WTC11 (cell line): Measurements from ENCODE around the gene NONO. TPM values are rescaled to one million over a fixed set of nuclear protein-coding genes. Genes with fewer than 3 reads are reported as not detected.

Experiments
- ATAC-seq: fragments of 200-7000 bp; cut with Tn5 transposase; 2 replicates; pipeline ENCODE4 v1.10.0; 2021; ENCODE audit warnings: mild to moderate bottlenecking, moderate library complexity
- CTCF ChIA-PET: fragments of 300-600 bp; sonication (Branson Sonifier 250); formaldehyde crosslinking; loops from one replicate; lab custom pipeline; 2021; ENCODE audit warnings: antibody characterized with exemption; lab: Charles Lee
- POLR2A ChIA-PET: fragments of 350-600 bp; sonication (Branson Sonifier 250); formaldehyde crosslinking; loops from one replicate; lab custom pipeline; 2021; ENCODE audit warnings: antibody characterized with exemption; lab: Charles Lee
- DNase-seq: peaks from one replicate; pipeline ENCODE4 v3.0.0; 2021; ENCODE audit warnings: low spot score
- H3K27ac Mint-ChIP-seq: 2 replicates; pipeline ENCODE4 v1.8.0; 2021; ENCODE audit warnings: mixed read lengths
- H3K27me3 Mint-ChIP-seq: 2 replicates; pipeline ENCODE4 v1.8.0; 2021; ENCODE audit warnings: low read depth, mild to moderate bottlenecking, moderate library complexity, mixed read lengths
- H3K36me3 Mint-ChIP-seq: 2 replicates; pipeline ENCODE4 v1.8.0; 2021; ENCODE audit warnings: mixed read lengths
- H3K4me1 Mint-ChIP-seq: 2 replicates; pipeline ENCODE4 v1.8.0; 2022; ENCODE audit warnings: mixed read lengths
- H3K4me3 Mint-ChIP-seq: 2 replicates; pipeline ENCODE4 v1.8.0; 2021; ENCODE audit warnings: mild to moderate bottlenecking, moderate library complexity, mixed read lengths
- H3K9me3 Mint-ChIP-seq: 2 replicates; pipeline ENCODE4 v1.8.0; 2021; ENCODE audit warnings: mixed read lengths
- CBFB ChIP-seq: sonication (generic); formaldehyde crosslinking; IDR thresholded peaks from 2 replicates; pipeline ENCODE4 v1.8.1; 2022; ENCODE audit warnings: mild to moderate bottlenecking, low read depth, missing genetic modification reagents
- FOXP4 ChIP-seq: sonication (generic); formaldehyde crosslinking; IDR thresholded peaks from 2 replicates; pipeline ENCODE4 v1.8.0; 2022; ENCODE audit warnings: mild to moderate bottlenecking, missing genetic modification reagents
- GABPB1 ChIP-seq: sonication (generic); formaldehyde crosslinking; IDR thresholded peaks from 2 replicates; pipeline ENCODE4 v1.8.1; 2023; ENCODE audit warnings: mild to moderate bottlenecking, missing genetic modification reagents
- MYBL2 ChIP-seq: sonication (generic); formaldehyde crosslinking; IDR thresholded peaks from 2 replicates; pipeline ENCODE4 v1.8.1; 2023; ENCODE audit warnings: mild to moderate bottlenecking, moderate library complexity, missing genetic modification reagents
- NFE2L1 ChIP-seq: sonication (generic); formaldehyde crosslinking; IDR thresholded peaks from 2 replicates; pipeline ENCODE4 v1.8.1; 2023; ENCODE audit warnings: missing genetic modification reagents
- NR3C1 ChIP-seq: sonication (generic); formaldehyde crosslinking; conservative IDR thresholded peaks from 2 replicates; pipeline ENCODE4 v1.8.1; 2023; ENCODE audit warnings: low read depth, mild to moderate bottlenecking, missing genetic modification reagents
- RELA ChIP-seq: sonication (generic); formaldehyde crosslinking; IDR thresholded peaks from 2 replicates; pipeline ENCODE4 v1.8.1; 2022; ENCODE audit warnings: missing genetic modification reagents, mild to moderate bottlenecking, borderline replicate concordance
- SMAD3 ChIP-seq: sonication (generic); formaldehyde crosslinking; IDR thresholded peaks from 2 replicates; pipeline ENCODE4 v1.8.0; 2022; ENCODE audit warnings: missing genetic modification reagents, mild to moderate bottlenecking, borderline replicate concordance
- SMAD4 ChIP-seq: sonication (generic); formaldehyde crosslinking; IDR thresholded peaks from 2 replicates; pipeline ENCODE4 v1.8.0; 2022; ENCODE audit warnings: mild to moderate bottlenecking, missing genetic modification reagents
- TCF7 ChIP-seq: sonication (generic); formaldehyde crosslinking; IDR thresholded peaks from 2 replicates; pipeline ENCODE4 v1.8.0; 2022; ENCODE audit warnings: mild to moderate bottlenecking, low read depth, missing genetic modification reagents, moderate library complexity
- USF1 ChIP-seq: sonication (generic); formaldehyde crosslinking; IDR thresholded peaks from 2 replicates; pipeline ENCODE4 v1.8.0; 2022; ENCODE audit warnings: mild to moderate bottlenecking, missing genetic modification reagents
- ZNF138 ChIP-seq: sonication (generic); formaldehyde crosslinking; conservative IDR thresholded peaks from 2 replicates; pipeline ENCODE4 v1.8.1; 2022; ENCODE audit warnings: mild to moderate bottlenecking, moderate library complexity, missing genetic modification reagents
- ZNF263 ChIP-seq: sonication (generic); formaldehyde crosslinking; IDR thresholded peaks from 2 replicates; pipeline ENCODE4 v1.8.1; 2022; ENCODE audit warnings: low read depth, mild to moderate bottlenecking, moderate library complexity, missing genetic modification reagents
- ZNF317 ChIP-seq: sonication (generic); formaldehyde crosslinking; IDR thresholded peaks from 2 replicates; pipeline ENCODE4 v1.8.1; 2023; ENCODE audit warnings: low read depth, mild to moderate bottlenecking, moderate library complexity, missing genetic modification reagents, borderline replicate concordance
- ZNF396 ChIP-seq: fragments of 250-450 bp; sonication (Bioruptor Pico); IDR thresholded peaks from 2 replicates; pipeline ENCODE4 v1.8.0; 2021; ENCODE audit warnings: mild to moderate bottlenecking, moderate library complexity, borderline replicate concordance
- ZNF416 ChIP-seq: fragments of 250-450 bp; sonication (Bioruptor Pico); IDR thresholded peaks from 2 replicates; pipeline ENCODE4 v1.9.0; 2021; ENCODE audit warnings: mild to moderate bottlenecking, inconsistent platforms
- ZNF423 ChIP-seq: fragments of 250-450 bp; sonication (Bioruptor Pico); IDR thresholded peaks from 2 replicates; pipeline ENCODE4 v2.1.2; 2022; ENCODE audit warnings: mild to moderate bottlenecking, moderate library complexity
- ZSCAN18 ChIP-seq: fragments of 250-450 bp; sonication (Bioruptor Pico); IDR thresholded peaks from 2 replicates; pipeline ENCODE4 v2.1.2; 2022; ENCODE audit warnings: mild to moderate bottlenecking, moderate library complexity
- total RNA-seq: library from RNA; stranded (reverse); gene quantifications from 3 replicates; pipeline ENCODE4 v1.2.3, GENCODE V29; 2021
- TF ChIP-seq, protein P1 (sequence below): fragments of 250-450 bp; sonication (Bioruptor Pico); IDR thresholded peaks from 2 replicates; pipeline ENCODE4 v1.9.0; 2021; ENCODE audit warnings: mild to moderate bottlenecking
- TF ChIP-seq, protein P2 (sequence below): fragments of 250-450 bp; sonication (Bioruptor Pico); conservative IDR thresholded peaks from 2 replicates; pipeline ENCODE4 v1.9.0; 2021; ENCODE audit warnings: mild to moderate bottlenecking
- TF ChIP-seq, protein P3 (sequence below): sonication (generic); formaldehyde crosslinking; IDR thresholded peaks from 2 replicates; pipeline ENCODE4 v1.8.1; 2023; ENCODE audit warnings: mild to moderate bottlenecking, missing genetic modification reagents

NONO gene
- total RNA-seq, 1 experiment from 2014 or later: 706 TPM

DNA sequence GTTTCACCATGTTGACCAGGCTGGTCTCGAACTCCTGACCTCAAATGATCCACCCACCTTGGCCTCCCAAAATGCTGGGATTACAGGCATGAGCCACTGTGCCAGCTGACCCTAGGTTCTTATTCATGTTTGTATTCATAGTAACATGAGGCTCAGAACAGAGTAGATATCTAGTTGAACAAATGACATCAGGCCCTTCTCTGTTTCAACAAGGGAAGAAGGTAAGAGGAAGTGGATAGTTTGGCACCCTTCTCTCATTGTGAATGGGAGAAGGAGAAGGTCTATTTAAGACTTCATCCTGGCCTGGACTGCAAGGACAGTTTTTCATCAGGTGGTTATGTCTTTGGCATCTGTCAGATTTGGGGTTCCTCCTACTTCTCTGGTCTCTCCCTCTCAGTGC lies 46.6 kb upstream of the NONO start:
- Mint-ChIP-seq H3K4me1 (no peaks in the 10 kb centered on the region), H3K36me3 (peaks cover 21% of the 10 kb centered on the region), H3K9me3 (no peaks in the 10 kb centered on the region), H3K27ac (no peak overlapping the region), H3K4me3 (no peak overlapping the region), H3K27me3 (no peaks in the 10 kb centered on the region)
- ATAC-seq (no peak), DNase-seq (no peak)
- TF ChIP-seq FOXP4 (CRISPR knock-in tag) (no peak), ZNF423 (CRISPR knock-in tag) (no peak), CBFB (CRISPR knock-in tag) (no peak)
- TF ChIP-seq, protein P1, sequence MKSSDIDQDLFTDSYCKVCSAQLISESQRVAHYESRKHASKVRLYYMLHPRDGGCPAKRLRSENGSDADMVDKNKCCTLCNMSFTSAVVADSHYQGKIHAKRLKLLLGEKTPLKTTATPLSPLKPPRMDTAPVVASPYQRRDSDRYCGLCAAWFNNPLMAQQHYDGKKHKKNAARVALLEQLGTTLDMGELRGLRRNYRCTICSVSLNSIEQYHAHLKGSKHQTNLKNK (CRISPR knock-in tag): no peak
- CTCF ChIA-PET: no interaction called here
- POLR2A ChIA-PET: no interaction called here

DNA sequence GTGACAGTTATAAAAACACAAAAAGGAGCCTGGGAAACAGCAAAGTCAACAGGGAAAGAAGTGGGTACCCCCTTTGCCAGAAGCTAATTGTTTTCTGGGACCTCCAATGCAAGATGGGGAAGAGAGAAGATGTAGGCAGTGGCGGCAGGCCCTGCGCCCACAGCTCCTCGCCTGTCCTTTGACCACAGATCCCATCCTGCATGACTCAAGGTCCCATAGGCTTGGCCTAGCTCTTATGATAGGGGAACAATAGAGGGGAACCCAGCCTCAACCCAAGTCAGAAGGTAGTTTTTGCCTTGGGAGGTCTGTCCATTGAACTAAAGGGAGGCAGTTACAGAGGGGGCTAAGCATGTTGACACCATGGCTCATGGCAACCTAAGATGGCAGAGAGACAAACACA lies 43.7 kb upstream of the NONO start:
- H3K27ac Mint-ChIP-seq: peak overlapping the region; percentile 49; the same call in 1 of the 2 replicates
- ATAC-seq: no peak
- no peak for DNase-seq
- H3K9me3 Mint-ChIP-seq: no peaks in the 10 kb centered on the region
- peaks cover 49% of the 10 kb centered on the region for H3K36me3 Mint-ChIP-seq
- no peaks in the 10 kb centered on the region for H3K27me3 Mint-ChIP-seq
- no peak overlapping the region for H3K4me3 Mint-ChIP-seq
- H3K4me1 Mint-ChIP-seq: no peaks in the 10 kb centered on the region
- CTCF ChIA-PET: no interaction called here
- TF ChIP-seq, protein P2, sequence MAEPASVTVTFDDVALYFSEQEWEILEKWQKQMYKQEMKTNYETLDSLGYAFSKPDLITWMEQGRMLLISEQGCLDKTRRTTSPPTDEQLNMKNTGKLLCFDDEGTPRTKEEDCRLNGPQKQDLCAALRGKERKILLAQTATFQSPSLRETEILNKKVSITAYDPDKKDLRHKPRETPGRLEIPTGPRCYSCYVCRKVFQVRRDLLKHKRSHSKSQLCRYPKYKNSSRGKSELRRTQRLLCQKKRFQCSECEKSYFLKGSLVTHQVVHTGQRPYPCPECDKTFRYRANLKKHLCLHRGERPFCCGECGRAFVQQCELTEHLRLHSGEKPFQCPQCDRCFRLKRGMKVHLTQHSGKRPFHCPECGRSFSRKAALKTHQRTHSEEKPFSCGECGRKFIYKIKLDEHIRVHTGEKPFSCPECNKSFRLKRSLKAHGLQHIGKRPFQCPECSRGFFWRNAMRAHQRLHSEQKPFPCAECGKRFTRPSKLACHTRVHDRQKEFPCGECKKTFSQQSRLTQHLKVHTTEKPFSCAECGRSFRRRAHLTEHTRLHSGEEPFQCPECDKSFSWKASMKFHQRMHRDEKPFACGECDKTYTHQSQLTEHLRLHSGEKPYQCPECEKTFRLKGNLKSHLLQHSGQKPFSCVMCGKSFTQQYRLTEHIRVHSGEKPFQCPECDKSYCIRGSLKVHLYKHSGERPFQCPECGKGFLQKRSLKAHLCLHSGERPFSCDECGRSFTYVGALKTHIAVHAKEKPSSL (CRISPR knock-in tag): no peak
- TF ChIP-seq, protein P3, sequence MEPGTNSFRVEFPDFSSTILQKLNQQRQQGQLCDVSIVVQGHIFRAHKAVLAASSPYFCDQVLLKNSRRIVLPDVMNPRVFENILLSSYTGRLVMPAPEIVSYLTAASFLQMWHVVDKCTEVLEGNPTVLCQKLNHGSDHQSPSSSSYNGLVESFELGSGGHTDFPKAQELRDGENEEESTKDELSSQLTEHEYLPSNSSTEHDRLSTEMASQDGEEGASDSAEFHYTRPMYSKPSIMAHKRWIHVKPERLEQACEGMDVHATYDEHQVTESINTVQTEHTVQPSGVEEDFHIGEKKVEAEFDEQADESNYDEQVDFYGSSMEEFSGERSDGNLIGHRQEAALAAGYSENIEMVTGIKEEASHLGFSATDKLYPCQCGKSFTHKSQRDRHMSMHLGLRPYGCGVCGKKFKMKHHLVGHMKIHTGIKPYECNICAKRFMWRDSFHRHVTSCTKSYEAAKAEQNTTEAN (CRISPR knock-in tag): no peak
- no peak for TF ChIP-seq USF1 (CRISPR knock-in tag)
- POLR2A ChIA-PET: interaction anchor here (1.0 kb wide), 1 partner anchor 44 kb away, joined by 3 read pairs; the partner anchor contains the start of gene NONO

- Mint-ChIP-seq H3K36me3 (peaks cover 61% of the 10 kb centered on the region), H3K9me3 (no peaks in the 10 kb centered on the region), H3K27me3 (no peaks in the 10 kb centered on the region), H3K4me1 (no peaks in the 10 kb centered on the region), H3K27ac (no peak overlapping the region), H3K4me3 (no peak overlapping the region)
- no peak for ATAC-seq
- ChIA-PET POLR2A (no interaction called here), CTCF (no interaction called here)
- DNase-seq: no peak
- TF ChIP-seq SMAD4: no peak
- no peak for TF ChIP-seq ZSCAN18
- TF ChIP-seq ZNF317 (CRISPR knock-in tag): no peak
- no peak for TF ChIP-seq FOXP4 (CRISPR knock-in tag)
- TF ChIP-seq ZNF263 (CRISPR knock-in tag): no peak
- no peak for TF ChIP-seq TCF7 (CRISPR knock-in tag)
- no peak for TF ChIP-seq ZNF416 (CRISPR knock-in tag)
- TF ChIP-seq MYBL2 (CRISPR knock-in tag): no peak
- TF ChIP-seq USF1 (CRISPR knock-in tag): no peak
- TF ChIP-seq SMAD3 (CRISPR knock-in tag): no peak
- no peak for TF ChIP-seq NFE2L1
- no peak for TF ChIP-seq ZNF138 (CRISPR knock-in tag)
- TF ChIP-seq GABPB1 (CRISPR knock-in tag): no peak
- no peak for TF ChIP-seq NR3C1 (CRISPR knock-in tag)
- no peak for TF ChIP-seq RELA (CRISPR knock-in tag)
- no peak for TF ChIP-seq ZNF396 (CRISPR knock-in tag)
Observed at GRCh38 chrX:71241301-71241700, 42.1 kb upstream of the NONO start.
